Fibroblast of skin of left quadriceps (primary cell): ENCODE results near the gene SELENOF.
"Not testable (repeated sequence)": the region's sequence is repeated elsewhere in the genome, so short reads cannot be mapped to it uniquely, and the experiment has no call there.

Experiments used
- DNase-seq, 2 experiments: peaks; one replicate each; pipeline ENCODE4 v3.0.0-alpha.2; 2013; ENCODE audit warnings: low read depth in 2 of 2

The SELENOF gene

DNA sequence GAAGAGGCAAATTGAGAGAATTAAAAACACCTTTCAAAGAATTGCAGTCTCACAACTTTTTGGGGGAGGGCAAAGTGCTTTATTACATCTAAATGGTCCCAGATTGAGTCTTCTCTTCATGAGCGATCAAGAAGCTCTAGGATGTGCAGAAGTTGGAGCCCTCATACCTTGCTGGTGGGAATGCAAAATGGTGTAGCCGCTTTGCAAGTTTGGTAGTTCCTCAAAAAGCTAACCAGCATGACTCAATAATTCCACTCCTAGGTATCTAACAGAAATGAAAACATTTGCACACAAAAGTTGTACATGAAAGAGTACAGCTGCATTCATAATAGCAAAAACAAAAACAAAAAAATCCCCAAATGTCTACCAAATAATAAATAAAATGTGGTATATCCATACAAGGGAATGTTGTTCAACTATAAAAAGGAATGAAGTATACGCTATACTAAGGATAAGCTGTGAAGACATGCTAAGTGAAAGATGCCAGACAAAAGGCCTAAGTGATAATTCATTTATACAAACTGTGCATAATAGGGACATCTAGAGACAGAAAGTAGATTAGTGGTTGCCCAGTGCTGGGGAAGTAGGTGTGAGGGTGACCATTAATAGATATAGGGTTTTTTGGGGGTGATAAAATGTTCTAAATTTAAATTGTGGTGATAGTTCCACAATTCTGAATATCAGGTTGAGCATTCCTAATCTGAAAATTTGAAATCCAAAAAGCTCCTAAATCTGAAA, 55.2 kb downstream of the SELENOF start:
- no peak for DNase-seq

- DNase-seq = no peak
Measured at GRCh38 chr1:86856196-86856595, 57.7 kb downstream of the SELENOF start.

DNA sequence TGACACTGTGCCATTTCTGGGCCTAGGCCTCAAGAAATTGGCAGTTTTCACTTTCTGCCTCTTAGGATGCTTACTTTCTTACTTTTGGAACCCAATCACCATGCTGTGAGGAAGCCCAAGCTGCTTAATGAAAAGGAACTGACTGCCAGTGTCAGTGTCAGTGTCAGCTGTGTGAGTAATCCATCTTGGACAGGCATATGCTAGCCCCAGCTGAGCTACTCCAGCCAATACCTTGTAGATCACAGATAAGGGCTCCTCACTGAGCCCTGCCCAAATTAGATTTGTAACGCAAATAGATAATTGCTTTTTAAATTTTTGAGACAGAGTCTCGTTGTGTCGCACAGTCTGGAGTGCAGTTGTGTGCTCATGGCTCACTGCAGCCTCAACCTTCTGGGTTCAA, 59.6 kb downstream of the SELENOF start:
- no peak for DNase-seq

DNA sequence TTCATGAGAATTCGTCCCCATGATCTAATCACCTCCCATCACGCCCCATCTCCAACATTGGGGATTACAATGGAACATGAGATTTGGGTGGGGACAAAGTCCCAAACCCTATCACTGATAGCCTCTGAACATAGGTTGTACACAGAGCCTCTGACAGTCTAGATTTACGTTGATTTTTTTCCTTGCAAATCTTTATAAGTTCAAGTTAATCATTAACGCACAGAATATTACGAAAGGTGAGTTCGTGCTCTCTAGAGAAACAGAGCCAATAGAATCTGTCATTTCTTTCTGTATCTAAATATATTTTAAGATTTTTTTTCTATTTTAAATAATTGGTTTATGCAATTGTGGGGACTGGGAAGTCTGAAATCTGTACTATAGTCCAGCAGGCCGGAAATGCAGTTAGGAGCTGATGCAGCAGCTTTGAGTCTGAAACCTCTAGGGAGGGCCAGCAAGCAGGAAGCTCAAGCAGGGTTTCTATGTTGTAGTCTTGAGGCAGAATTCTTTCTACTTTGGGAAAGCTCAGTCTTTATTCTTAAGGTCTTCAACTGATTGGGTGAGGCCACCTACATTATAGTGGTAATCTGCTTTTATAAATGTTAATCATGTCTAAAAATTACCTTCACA, 61.0 kb downstream of the SELENOF start:
- DNase-seq = no peak

DNA sequence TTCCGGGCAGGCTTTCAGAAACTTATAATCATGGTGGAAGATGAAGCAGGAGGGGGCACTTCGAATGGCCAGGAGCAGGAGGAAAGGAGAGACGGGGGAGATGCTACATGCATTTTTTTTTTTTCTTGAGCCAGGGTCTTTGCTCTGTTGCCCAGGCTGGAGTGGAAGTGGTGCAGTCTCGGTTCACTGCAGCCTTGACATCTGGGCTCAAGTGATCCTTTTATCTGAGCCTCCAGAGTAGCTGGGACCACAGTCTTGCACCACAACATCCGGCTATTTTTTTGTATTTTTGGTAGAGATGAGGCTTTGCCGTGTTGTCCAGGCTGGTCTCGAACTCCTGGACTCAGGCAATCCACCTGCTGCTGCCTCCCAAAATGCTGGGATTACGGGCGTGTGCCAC, 61.6 kb downstream of the SELENOF start:
- no peak for DNase-seq

- DNase-seq = no peak
Measured at GRCh38 chr1:86849756-86850155, 64.2 kb downstream of the SELENOF start.

GRCh38 chr1:86848654-86849053, 65.3 kb downstream of the SELENOF start:
- no peak for DNase-seq

- peak; percentile 96 to 98 for DNase-seq
Measured at GRCh38 chr1:86846164-86846647, 67.7 kb downstream of the SELENOF start.

DNA sequence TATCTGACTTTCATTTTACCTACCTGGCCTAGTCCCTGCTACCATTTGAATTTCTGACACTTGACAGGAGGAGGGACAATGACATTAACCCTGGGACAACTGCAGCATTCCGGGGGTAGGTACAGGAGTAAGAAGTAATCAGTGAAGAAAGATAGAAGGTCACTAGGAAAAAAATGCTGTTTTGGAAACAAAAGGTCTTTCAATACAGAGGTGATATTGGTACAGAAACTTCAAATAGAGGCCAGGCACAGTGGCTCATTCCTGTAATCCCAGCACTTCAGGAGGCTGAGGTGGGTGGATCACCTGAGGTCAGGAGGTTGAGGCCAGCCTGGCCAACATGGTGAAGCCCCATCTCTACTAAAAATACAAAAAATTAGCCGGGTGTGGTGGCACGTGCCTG, 68.4 kb downstream of the SELENOF start:
- DNase-seq = no peak

- DNase-seq = no peak
Measured at GRCh38 chr1:86841116-86841515, 72.8 kb downstream of the SELENOF start.

GRCh38 chr1:86833461-86834215, 80.3 kb downstream of the SELENOF start:
- DNase-seq = peak; percentile 71 to 73

DNA sequence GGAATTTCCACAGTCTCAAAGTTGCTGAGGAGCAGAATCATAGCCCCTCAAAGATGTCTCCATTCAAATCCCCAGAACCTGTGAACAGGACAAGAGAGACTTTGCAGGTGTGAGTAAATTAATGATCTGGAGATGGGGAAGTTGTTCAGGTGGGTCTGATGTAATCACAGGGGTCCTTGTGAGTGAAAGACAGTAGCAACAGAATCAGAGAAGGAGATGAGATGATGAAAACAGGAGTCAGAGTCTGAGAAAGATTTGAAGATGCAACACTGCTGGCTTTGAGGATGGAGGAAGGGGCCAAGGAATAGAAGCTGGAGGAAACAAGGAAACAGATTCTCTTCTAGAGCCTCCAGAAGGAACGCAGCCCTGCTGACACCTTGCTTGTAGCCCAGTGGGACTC, 81.5 kb downstream of the SELENOF start:
- no peak for DNase-seq

GRCh38 chr1:86829321-86829720, 84.6 kb downstream of the SELENOF start:
- DNase-seq = no peak

GRCh38 chr1:86828024-86828423, 85.9 kb downstream of the SELENOF start:
- no peak for DNase-seq

DNA sequence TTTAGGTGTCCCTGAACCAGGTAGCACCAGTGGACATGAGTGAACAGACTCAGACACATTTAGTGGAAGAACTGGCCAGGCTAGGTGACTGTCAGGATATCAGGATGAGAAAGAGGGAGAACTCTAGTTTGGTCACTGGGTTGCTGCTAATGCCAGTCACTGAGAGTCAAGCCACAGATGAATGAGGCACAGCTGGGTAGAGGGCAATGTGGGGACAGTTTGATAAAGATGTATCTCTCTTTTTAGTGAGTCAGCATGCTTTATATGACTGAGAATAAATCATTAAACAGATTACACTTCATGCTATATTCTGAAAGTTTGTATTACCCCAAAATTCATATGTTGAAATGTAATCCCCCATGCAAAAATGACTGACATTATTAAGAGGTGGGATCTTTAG, 87.1 kb downstream of the SELENOF start:
- DNase-seq = no peak

DNA sequence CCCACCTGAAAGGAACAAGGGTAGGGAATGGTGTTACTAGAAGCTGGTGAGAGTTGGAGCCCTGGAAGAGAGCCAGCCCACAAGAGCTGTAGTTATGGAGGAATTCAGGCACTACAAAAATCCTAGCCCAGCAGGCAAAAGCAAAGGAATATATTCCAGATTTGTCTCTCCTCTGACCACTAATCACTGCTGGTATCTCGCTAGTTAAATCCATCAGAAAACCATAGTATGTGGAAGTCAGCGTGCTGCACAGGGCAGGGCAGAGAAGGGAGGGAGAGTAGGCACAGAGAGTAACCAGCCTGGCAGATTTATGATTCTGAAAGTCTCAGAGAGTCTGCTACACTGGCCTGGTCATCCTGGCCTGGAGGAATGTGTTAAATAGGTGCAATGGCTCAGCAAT, 88.6 kb downstream of the SELENOF start:
- no peak for DNase-seq

DNA sequence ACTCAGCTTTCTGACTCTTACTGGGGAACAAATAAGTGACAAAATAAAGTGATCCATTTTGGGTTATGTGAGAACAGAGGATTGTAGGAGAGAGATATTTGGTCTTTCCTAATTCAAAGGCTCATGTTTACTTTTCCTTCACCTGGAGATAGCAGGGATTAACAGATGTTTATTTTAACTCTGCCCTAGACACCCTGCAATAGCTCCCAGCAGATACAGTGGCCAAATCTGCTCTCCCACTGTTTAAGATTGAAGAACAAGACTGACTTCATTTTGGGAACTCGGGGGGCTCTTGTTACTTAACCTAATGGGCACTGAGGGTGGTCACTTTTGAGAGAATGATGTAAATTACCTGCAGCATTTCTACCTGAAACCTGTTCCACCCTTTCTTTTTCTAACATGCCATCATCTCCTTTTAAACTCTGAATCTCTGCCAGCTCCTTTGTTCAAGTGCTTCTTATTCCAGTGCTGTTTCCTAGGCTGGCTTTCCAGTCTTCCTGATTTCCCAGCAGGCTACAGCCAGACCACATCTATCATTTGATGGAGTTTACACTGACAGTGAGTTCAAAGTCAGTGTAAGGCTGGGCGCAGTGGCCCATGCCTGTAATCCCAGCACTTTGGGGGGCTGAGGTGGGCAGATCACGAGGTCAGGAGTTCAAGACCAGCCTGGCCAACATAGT, 90.0 kb downstream of the SELENOF start:
- no peak for DNase-seq

DNA sequence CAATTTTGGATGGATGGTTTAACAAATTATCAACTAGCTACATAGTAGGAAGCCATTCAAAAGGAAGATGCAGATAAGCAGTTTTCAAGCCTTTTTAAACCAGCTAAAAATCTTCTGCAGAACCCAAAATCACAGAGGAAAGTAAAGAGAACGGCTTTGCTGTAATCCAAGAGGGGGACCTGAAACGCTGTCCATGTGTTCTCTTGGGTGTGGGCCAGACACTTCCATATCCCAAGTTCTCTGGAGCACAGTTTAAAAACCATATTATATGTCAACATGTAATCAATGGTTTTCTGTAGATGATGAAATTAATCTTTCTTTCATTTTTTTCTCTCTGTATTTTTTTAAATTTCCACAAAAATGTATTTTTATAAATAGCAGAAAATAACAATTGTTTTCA, 90.5 kb downstream of the SELENOF start:
- DNase-seq = no peak

DNA sequence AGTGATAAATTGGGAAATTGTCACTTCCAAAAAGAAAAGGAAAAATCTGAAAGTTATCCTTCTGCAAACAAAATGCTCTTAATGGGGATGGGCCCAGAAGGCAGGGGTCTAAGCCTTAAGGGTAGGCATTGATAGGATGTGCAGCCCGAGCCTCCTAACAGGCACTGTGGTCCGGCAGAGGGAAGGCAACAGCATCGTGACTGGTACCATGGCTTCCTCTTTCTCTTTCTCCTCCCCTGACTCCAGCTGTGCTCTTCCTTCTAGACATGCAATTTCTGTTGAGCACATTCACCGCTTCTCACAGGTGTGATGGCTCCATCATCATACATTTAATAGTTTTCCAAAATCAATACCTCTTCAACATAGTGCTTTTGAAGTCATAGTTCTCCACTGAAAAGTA, 91.5 kb downstream of the SELENOF start:
- no peak for DNase-seq

- no peak for DNase-seq
Measured at GRCh38 chr1:86821956-86822355, 92.0 kb downstream of the SELENOF start.

DNA sequence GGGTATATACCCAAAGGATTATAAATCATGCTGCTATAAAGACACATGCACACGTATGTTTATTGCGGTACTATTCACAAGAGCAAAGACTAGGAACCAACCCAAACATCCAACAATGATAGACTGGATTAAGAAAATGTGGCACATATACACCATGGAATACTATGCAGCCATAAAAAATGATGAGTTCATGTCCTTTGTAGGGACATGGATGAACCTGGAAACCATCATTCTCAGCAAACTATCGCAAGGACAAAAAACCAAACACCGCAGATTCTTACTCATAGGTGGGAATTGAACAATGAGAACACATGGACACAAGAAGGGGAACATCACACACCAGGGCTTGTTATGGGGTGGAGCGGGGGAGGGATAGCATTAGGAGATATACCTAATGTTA, 94.0 kb downstream of the SELENOF start:
- not testable (repeated sequence) for DNase-seq

DNA sequence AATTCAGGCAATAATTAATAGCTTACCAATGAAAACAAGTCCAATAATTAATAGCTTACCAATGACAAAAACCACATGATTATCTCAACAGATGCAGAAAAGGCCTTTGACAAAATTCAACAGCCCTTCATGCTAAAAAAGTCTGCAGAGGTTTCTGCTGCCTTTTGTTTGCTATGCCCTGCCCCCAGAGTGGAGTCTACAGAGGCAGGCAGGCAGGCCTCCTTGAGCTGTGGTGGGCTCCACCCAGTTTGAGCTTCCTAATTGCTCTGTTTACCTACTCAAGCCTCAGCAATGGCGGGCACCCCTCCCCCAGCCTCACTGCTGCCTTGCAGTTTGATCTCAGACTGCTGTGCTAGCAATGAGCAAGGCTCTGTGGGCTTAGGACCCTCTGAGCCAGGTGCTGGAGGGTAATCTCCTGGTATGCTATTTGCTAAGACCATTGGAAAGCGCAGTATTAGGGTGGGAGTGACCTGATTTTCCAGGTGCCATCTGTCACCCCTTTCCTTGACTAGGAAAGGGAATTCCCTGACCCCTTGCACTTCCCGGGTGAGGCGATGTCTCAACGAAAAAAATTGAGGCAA, 96.6 kb downstream of the SELENOF start:
- DNase-seq = not testable (repeated sequence)
